ENCODE data around the gene TFEC.

DNA sequence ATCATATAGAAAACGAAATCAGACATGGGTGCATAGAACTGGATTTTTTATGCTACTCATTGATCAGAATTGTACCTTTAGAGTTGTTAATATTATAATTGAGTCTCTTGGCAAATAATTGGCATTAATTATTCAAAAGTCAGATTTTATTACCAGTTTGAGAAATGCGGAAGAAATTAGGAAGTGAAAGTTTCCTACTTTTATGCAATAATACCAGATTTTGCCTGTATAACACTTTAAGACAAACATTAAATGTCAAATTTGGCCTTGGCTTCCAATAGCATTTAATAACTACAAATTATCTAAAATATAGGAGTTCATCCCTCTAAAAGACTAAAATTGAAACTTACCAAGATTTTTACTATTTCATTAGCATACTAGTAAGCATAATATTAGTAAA is 6.8 kb upstream of the TFEC start:
- TF ChIP-seq EZH2phosphoT487 (IDR thresholded peaks at IDR 0.05): no peak
- TF ChIP-seq, protein P1, sequence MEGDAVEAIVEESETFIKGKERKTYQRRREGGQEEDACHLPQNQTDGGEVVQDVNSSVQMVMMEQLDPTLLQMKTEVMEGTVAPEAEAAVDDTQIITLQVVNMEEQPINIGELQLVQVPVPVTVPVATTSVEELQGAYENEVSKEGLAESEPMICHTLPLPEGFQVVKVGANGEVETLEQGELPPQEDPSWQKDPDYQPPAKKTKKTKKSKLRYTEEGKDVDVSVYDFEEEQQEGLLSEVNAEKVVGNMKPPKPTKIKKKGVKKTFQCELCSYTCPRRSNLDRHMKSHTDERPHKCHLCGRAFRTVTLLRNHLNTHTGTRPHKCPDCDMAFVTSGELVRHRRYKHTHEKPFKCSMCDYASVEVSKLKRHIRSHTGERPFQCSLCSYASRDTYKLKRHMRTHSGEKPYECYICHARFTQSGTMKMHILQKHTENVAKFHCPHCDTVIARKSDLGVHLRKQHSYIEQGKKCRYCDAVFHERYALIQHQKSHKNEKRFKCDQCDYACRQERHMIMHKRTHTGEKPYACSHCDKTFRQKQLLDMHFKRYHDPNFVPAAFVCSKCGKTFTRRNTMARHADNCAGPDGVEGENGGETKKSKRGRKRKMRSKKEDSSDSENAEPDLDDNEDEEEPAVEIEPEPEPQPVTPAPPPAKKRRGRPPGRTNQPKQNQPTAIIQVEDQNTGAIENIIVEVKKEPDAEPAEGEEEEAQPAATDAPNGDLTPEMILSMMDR (IDR thresholded peaks at IDR 0.05): no peak

Measured in neural progenitor cell (in vitro differentiated cells).